KG1 (cell line): ENCODE data around the gene SH3PXD2A.

Experiments used
- DNase-seq: peaks from one replicate; lab custom pipeline; 2025; lab: John Stamatoyannopoulos, UW

Gene SH3PXD2A

GRCh38 chr10:103603382-103603781, 252.0 kb downstream of the SH3PXD2A start:
- DNase-seq = no peak

- DNase-seq = no peak
These were observed 252.6 kb downstream of the SH3PXD2A start for GRCh38 chr10:103602852-103603155.

- DNase-seq = no peak
These were observed 253.1 kb downstream of the SH3PXD2A start for GRCh38 chr10:103602028-103602851.

GRCh38 chr10:103600956-103601569, 254.3 kb downstream of the SH3PXD2A start:
- DNase-seq = no peak

- DNase-seq = no peak
These were observed 255.1 kb downstream of the SH3PXD2A start for GRCh38 chr10:103600325-103600724.

GRCh38 chr10:103599907-103600306, 255.5 kb downstream of the SH3PXD2A start:
- no peak for DNase-seq

GRCh38 chr10:103599211-103599610, 256.2 kb downstream of the SH3PXD2A start:
- no peak for DNase-seq

GRCh38 chr10:103598654-103599115, 256.7 kb downstream of the SH3PXD2A start:
- DNase-seq = no peak

- no peak for DNase-seq
These were observed 258.4 kb downstream of the SH3PXD2A start for GRCh38 chr10:103597003-103597402.

GRCh38 chr10:103595933-103596726, 259.2 kb downstream of the SH3PXD2A start:
- DNase-seq = no peak

- no peak for DNase-seq
These were observed 262.3 kb downstream of the SH3PXD2A start for GRCh38 chr10:103593022-103593570.

- DNase-seq = no peak
These were observed 263.0 kb downstream of the SH3PXD2A start for GRCh38 chr10:103592186-103593021.

- no peak for DNase-seq
These were observed 264.6 kb downstream of the SH3PXD2A start for GRCh38 chr10:103590744-103591291.

GRCh38 chr10:103590060-103590459, 265.3 kb downstream of the SH3PXD2A start:
- DNase-seq = no peak

GRCh38 chr10:103589074-103589630, 266.2 kb downstream of the SH3PXD2A start:
- no peak for DNase-seq

GRCh38 chr10:103587073-103587472, 268.3 kb downstream of the SH3PXD2A start:
- DNase-seq = no peak

GRCh38 chr10:103585011-103585405, 270.4 kb downstream of the SH3PXD2A start:
- no peak for DNase-seq

GRCh38 chr10:103584216-103585010, 271.0 kb downstream of the SH3PXD2A start:
- DNase-seq = peak; percentile 82

- DNase-seq = peak; percentile 82
These were observed 271.5 kb downstream of the SH3PXD2A start for GRCh38 chr10:103583871-103584215.
